Measurements from ENCODE around the gene EVX1.

EVX1 gene

DNA sequence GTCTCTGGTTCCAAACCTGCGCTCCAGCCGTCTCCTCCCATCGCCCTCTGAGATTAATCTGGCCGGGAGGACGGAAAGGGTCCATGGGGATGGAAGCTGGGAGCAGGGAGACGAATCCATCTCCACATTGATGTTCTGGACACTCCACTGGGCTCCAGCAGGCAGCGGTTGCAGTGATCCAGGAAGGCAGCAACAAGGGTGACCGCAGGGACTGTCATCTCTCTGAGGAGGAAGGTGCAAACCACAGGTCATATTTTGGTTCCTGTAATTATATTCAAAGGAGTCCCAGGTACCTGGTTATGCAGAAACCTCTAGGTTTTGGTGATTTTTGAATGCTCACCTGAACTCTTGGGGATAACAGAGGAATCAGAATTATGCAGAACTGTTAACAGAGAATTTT is 54.8 kb downstream of the EVX1 start:
- TF ChIP-seq CTCF (IDR thresholded peaks at IDR 0.05; ENCODE audit: low read depth, low read length), result no peak
- no peak for DNase-seq (ENCODE audit: low read depth, low spot score)
- no peak overlapping the region for H3K4me3 ChIP-seq (ENCODE audit: low read depth, low read length)
- in situ Hi-C loops (cut with HindIII; ENCODE audit: low sequenced_read_pairs), result no loop called here

Data from astrocyte of the spinal cord (primary cell).